Endothelial cell (in vitro differentiated cells): ENCODE measurements around the gene SNX1. TPM values are rescaled to one million over a fixed set of nuclear protein-coding genes. Genes with fewer than 3 reads are reported as not detected.
"Not testable (repeated sequence)": the region's sequence is repeated elsewhere in the genome, so short reads cannot be mapped to it uniquely, and the experiment has no call there.

Source experiments
- DNase-seq: peaks from one replicate; pipeline ENCODE4 v3.0.0; 2021; ENCODE audit warnings: low spot score
- H3K27ac Mint-ChIP-seq: one replicate; pipeline ENCODE4 v1.8.0; 2021; ENCODE audit warnings: mixed read lengths, inconsistent platforms; ENCODE audit not compliant: unreplicated experiment
- H3K27me3 Mint-ChIP-seq: one replicate; pipeline ENCODE4 v1.8.0; 2021; ENCODE audit warnings: mild to moderate bottlenecking, moderate library complexity, mixed read lengths, inconsistent platforms; ENCODE audit not compliant: unreplicated experiment
- H3K36me3 Mint-ChIP-seq: one replicate; pipeline ENCODE4 v1.8.0; 2021; ENCODE audit warnings: mild to moderate bottlenecking, low read depth, mixed read lengths, inconsistent platforms; ENCODE audit not compliant: unreplicated experiment
- H3K4me1 Mint-ChIP-seq: one replicate; pipeline ENCODE4 v1.8.0; 2021; ENCODE audit warnings: mild to moderate bottlenecking, mixed read lengths, inconsistent platforms; ENCODE audit not compliant: unreplicated experiment
- H3K4me3 Mint-ChIP-seq: one replicate; pipeline ENCODE4 v1.8.0; 2021; ENCODE audit warnings: mild to moderate bottlenecking, mixed read lengths, inconsistent platforms; ENCODE audit not compliant: unreplicated experiment
- H3K9me3 Mint-ChIP-seq: one replicate; pipeline ENCODE4 v1.8.0; 2021; ENCODE audit warnings: mixed read lengths, inconsistent platforms; ENCODE audit not compliant: unreplicated experiment
- CTCF ChIP-seq: fragments of 200-600 bp; sonication (generic); IDR thresholded peaks from one replicate; pipeline ENCODE4 v1.5.0; 2021; ENCODE audit warnings: antibody characterized with exemption; ENCODE audit not compliant: unreplicated experiment
- total RNA-seq: library from RNA; stranded (reverse); fragmentation: NEBNext Ultra II Directional; extraction: Animal tissue kit (Norgen Biotek cat#: 25700); gene quantifications from one replicate; pipeline ENCODE4 v1.2.1, GENCODE V29; 2021; ENCODE audit not compliant: unreplicated experiment

The SNX1 gene
- total RNA-seq, 1 donor from 2014 or later, result 128 TPM

- no peak for DNase-seq
- Mint-ChIP-seq H3K27ac (no peak overlapping the region), H3K4me3 (no peak overlapping the region), H3K36me3 (peaks cover 23% of the 10 kb centered on the region), H3K27me3 (no peaks in the 10 kb centered on the region), H3K9me3 (no peaks in the 10 kb centered on the region), H3K4me1 (peaks cover 37% of the 10 kb centered on the region)
- no peak for TF ChIP-seq CTCF
Measured at GRCh38 chr15:64111679-64112050, 15.9 kb downstream of the SNX1 start.

- Mint-ChIP-seq H3K4me3 (no peak overlapping the region), H3K9me3 (no peaks in the 10 kb centered on the region), H3K27ac (no peak overlapping the region), H3K27me3 (no peaks in the 10 kb centered on the region), H3K4me1 (peaks cover 37% of the 10 kb centered on the region), H3K36me3 (peaks cover 23% of the 10 kb centered on the region)
- TF ChIP-seq CTCF, result no peak
- DNase-seq, result no peak
Measured at GRCh38 chr15:64112073-64112772, 16.4 kb downstream of the SNX1 start.

DNA sequence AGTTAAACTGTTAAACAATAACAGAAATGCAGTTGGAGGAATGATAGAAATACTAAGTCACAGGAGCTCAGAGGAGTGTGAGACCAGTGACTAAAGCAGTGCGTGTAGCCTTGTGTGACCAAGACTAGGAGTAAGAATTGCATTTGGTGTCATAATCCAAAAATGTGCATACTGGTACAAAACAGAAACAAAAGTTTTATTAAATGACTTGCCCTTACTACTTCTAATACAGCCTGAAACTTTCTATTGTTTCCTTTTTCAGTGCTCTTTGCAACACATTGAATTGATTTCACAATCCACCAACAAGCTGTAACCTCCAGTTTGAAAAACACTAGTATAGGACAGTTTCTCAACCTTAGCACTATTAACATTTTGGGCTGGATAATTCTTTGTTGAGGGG, 17.1 kb downstream of the SNX1 start:
- TF ChIP-seq CTCF, result no peak
- Mint-ChIP-seq H3K9me3 (no peaks in the 10 kb centered on the region), H3K4me3 (no peak overlapping the region), H3K27ac (no peak overlapping the region), H3K27me3 (no peaks in the 10 kb centered on the region), H3K4me1 (peaks cover 37% of the 10 kb centered on the region), H3K36me3 (peaks cover 25% of the 10 kb centered on the region)
- no peak for DNase-seq

GRCh38 chr15:64117759-64118487, 22.1 kb downstream of the SNX1 start:
- no peak overlapping the region for H3K4me3 Mint-ChIP-seq
- no peaks in the 10 kb centered on the region for H3K9me3 Mint-ChIP-seq
- H3K27me3 Mint-ChIP-seq, result no peaks in the 10 kb centered on the region

DNA sequence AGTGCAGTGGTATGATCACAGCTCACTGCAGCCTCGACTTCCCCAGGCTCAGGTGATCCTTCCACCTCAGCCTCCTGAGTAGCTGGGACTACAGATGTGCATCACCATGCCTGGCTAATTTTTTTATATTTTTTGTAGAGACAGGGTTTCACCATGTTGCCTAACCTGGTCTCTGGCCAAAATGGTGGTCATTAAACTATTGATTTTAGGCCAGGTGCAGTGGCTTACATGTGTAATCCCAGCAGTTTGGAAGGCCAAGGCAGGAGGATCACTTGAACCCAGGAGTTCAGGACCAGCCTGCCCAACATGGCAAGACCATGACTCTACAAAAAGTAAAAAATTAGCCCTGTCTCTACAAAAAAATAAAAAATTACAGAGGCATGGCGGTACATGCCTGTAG, 24.5 kb downstream of the SNX1 start:
- not testable (repeated sequence) for H3K4me3 Mint-ChIP-seq, H3K27me3 Mint-ChIP-seq, H3K4me1 Mint-ChIP-seq, H3K27ac Mint-ChIP-seq, DNase-seq, H3K9me3 Mint-ChIP-seq
- peaks cover 31% of the 10 kb centered on the region for H3K36me3 Mint-ChIP-seq

More at GRCh38 chr15:64117759-64118487, 22.1 kb downstream of the SNX1 start:
- Mint-ChIP-seq H3K4me1 (peaks cover 9% of the 10 kb centered on the region), H3K27ac (no peak overlapping the region), H3K36me3 (peaks cover 37% of the 10 kb centered on the region)
- no peak for DNase-seq
- no peak for TF ChIP-seq CTCF
